ENCODE measurements around the gene PIGM. TPM values are rescaled to one million over a fixed set of nuclear protein-coding genes. Genes with fewer than 3 reads are reported as not detected.

The PIGM gene
- total and polyA plus RNA-seq, 2 of the 13 experiments (the other 11 are each of a cell fraction or from before 2014, with no cell fraction given), result 3.4 to 4.6 TPM

GRCh38 chr1:160031365-160032164 is at the start of gene PIGM (continued):
- TF ChIP-seq, protein P1, sequence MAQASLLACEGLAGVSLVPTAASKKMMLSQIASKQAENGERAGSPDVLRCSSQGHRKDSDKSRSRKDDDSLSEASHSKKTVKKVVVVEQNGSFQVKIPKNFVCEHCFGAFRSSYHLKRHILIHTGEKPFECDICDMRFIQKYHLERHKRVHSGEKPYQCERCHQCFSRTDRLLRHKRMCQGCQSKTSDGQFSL (CRISPR knock-in tag; IDR thresholded peaks at IDR 0.05), result peak; percentile 73; the same call in 1 of the 2 replicates
- TF ChIP-seq ZBTB8A (CRISPR knock-in tag; IDR thresholded peaks at IDR 0.05; ENCODE audit: borderline replicate concordance, low read depth) (no peak), MAZ (IDR thresholded peaks at IDR 0.05; ENCODE audit: borderline replicate concordance, low read depth, low read length) (no peak; the same call in 1 of the 2 replicates), MAZ (CRISPR knock-in tag; IDR thresholded peaks at IDR 0.05; ENCODE audit: low read depth) (peak; percentile 49; the same call in 1 of the 2 replicates), NFRKB (IDR thresholded peaks at IDR 0.05) (no peak), ZNF674 (CRISPR knock-in tag; IDR thresholded peaks at IDR 0.05; ENCODE audit: low read depth) (no peak), POGZ (CRISPR knock-in tag; IDR thresholded peaks at IDR 0.05) (peak; percentile 73), ZNF510 (CRISPR knock-in tag; IDR thresholded peaks at IDR 0.05; ENCODE audit: low read depth) (no peak), ZNF367 (CRISPR knock-in tag; IDR thresholded peaks at IDR 0.05; ENCODE audit: borderline replicate concordance) (no peak), ZFY (CRISPR knock-in tag; IDR thresholded peaks at IDR 0.05) (peak; percentile 30), NKX3-1 (CRISPR knock-in tag; IDR thresholded peaks at IDR 0.05) (no peak), SYNCRIP (IDR thresholded peaks at IDR 0.05; ENCODE audit: insufficient read depth, low read depth, low read length) (no peak), EHMT2 (IDR thresholded peaks at IDR 0.05; ENCODE audit: borderline replicate concordance, low read depth, low read length) (no peak), ZNF552 (CRISPR knock-in tag; IDR thresholded peaks at IDR 0.05; ENCODE audit: borderline replicate concordance) (no peak; the same call in 1 of the 2 replicates), GLMP (CRISPR knock-in tag; IDR thresholded peaks at IDR 0.05; ENCODE audit: borderline replicate concordance) (no peak), PAX8 (CRISPR knock-in tag; IDR thresholded peaks at IDR 0.05; ENCODE audit: borderline replicate concordance) (no peak; the same call in 1 of the 2 replicates), ZNF558 (CRISPR knock-in tag; IDR thresholded peaks at IDR 0.05; ENCODE audit: borderline replicate concordance) (no peak), ZNF143 (CRISPR knock-in tag; IDR thresholded peaks at IDR 0.05) (peak; percentile 47; the same call in 1 of the 2 replicates), GRHL1 (CRISPR knock-in tag; conservative IDR thresholded peaks at IDR 0.05) (no peak), ATRX (CRISPR knock-in tag; IDR thresholded peaks at IDR 0.05; ENCODE audit: borderline replicate concordance) (no peak), ZNF644 (CRISPR knock-in tag; IDR thresholded peaks at IDR 0.05; ENCODE audit: low read depth) (no peak), ARNTL (CRISPR knock-in tag; IDR thresholded peaks at IDR 0.05) (no peak; the same call in 1 of the 2 replicates), ZNF431 (CRISPR knock-in tag; IDR thresholded peaks at IDR 0.05; ENCODE audit: borderline replicate concordance, low read depth) (no peak)
- TF ChIP-seq, protein P2, sequence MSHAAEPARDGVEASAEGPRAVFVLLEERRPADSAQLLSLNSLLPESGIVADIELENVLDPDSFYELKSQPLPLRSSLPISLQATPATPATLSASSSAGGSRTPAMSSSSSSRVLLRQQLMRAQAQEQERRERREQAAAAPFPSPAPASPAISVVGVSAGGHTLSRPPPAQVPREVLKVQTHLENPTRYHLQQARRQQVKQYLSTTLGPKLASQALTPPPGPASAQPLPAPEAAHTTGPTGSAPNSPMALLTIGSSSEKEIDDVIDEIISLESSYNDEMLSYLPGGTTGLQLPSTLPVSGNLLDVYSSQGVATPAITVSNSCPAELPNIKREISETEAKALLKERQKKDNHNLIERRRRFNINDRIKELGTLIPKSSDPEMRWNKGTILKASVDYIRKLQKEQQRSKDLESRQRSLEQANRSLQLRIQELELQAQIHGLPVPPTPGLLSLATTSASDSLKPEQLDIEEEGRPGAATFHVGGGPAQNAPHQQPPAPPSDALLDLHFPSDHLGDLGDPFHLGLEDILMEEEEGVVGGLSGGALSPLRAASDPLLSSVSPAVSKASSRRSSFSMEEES (CRISPR knock-in tag; IDR thresholded peaks at IDR 0.05), result no peak
